HG03354 (cell line): ENCODE measurements around the gene HAGHL.

Source experiments
- ATAC-seq: cut with Tn5 transposase; IDR thresholded peaks from one replicate; pipeline ENCODE4 v1.9.1; 2021; ENCODE audit warnings: mild to moderate bottlenecking; ENCODE audit not compliant: unreplicated experiment, poor library complexity, severe bottlenecking

Gene HAGHL

DNA sequence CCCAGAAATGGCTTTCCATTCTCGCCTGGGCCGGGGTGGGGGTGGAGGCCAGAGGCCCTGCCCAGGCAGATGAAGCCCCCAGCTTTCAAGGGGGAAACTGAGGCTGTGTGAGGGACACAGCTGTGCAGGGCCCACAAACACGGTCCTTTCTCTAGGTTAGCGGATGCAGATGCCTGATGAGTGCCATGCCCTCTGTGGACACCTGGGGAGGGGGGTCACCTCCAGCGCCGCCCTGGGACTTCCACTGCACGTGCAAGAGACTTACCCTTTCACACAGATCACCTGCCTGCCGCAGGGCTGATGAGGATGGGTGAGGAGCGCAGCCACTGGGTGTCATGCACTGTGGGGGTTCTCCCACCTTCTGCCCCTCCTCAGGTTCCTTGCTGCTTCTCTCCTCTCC lies 8.5 kb upstream of the HAGHL start:
- ATAC-seq = no peak

GRCh38 chr16:718922-719321 lies 8.0 kb upstream of the HAGHL start:
- ATAC-seq = no peak

DNA sequence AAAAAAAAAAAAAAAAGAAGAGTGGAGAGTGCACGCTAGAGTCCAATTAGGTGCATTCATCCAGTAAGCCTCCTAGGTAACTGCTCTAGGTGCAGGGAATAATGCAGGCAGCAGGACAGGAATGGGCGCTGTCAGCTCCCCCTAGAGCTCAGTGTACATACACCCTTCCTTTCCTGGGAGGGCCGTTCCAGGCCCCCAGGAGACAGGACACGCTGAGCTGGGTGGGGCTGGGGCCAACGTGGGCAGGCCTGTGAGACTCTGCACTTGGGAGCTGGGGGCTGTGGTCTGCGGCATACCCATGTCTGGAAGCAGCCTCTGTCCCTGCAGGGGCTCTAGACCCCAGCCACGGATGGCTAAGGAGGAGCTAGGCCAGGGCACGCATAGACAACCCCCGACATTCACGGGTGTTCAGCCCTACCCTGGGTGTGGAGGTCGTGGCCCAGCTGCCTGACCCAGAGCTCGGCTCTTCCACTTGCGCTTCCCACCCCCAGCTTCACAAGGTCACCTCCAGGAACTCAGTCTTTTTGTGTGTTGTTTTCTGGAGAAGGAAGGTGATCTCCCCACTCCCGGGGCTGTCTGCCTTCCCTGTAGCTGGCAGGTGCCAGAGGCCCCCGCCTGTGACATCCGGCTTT lies 7.0 kb upstream of the HAGHL start:
- ATAC-seq = no peak

DNA sequence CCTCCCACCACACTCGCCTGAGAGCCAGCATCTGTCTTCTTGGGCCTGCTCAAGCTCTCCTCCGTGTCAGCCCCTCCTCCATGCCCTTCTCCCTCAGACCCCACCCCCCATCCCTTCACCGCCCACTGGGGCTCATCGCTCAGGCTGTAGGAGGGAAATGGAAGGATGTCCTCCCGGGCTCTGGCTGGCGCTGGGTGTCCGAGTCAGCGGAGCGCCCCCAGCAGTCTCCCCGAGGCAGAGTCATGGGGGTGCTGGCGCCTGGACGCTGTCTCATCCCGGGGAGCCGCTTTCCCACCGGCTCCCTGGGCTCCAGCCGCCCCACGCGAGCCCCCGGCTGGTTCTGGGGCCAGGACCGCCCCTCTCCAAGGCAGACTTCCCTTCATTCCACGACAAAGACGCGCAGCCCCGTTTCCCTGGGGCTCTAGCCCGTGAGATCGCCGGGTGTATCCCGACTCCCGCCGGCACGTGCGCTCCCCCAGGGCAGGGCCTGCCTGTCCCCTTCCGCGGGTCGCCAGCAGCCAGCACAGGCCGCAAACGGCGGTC lies 6.4 kb upstream of the HAGHL start:
- no peak for ATAC-seq

GRCh38 chr16:720990-721764 lies 5.7 kb upstream of the HAGHL start, which contains the start of gene ANTKMT:
ANTKMT (plus strand) TSS chr16:721146; CDS start chr16:721275, 129 bp downstream.
- peak; percentile 73 for ATAC-seq

DNA sequence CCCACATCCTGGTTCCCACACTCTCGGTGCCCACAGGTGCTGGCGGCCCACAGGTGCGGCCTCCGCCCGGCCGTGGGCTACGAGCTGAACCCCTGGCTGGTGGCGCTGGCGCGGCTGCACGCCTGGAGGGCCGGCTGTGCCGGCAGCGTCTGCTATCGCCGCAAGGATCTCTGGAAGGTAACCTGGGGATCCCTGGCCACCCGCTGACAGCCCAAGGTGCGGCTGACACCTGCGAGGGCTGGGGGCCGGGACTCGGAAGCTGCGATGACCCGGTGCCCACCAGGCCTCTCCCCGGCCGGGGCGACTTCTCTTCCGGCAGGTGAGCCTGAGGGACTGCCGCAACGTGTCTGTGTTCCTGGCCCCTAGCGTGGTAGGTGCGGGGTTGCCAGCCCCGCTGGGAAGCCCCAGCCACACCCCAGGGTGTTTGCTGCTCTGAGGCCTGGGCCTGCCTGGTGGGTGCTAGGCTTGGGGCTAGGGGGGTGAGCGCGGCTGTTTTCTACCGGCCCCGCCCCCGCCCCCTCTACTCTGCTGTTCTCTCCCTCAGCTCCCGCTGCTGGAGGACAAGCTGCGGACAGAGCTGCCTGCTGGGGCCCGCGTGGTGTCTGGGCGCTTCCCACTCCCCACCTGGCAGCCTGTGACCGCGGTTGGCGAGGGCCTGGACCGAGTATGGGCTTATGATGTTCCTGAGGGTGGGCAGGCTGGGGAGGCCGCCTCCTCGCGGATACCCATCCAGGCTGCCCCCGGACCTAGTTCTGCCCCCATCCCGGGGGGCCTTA lies 5.0 kb upstream of the HAGHL start:
- no peak for ATAC-seq

GRCh38 chr16:722835-723633 lies 3.9 kb upstream of the HAGHL start:
- no peak for ATAC-seq

DNA sequence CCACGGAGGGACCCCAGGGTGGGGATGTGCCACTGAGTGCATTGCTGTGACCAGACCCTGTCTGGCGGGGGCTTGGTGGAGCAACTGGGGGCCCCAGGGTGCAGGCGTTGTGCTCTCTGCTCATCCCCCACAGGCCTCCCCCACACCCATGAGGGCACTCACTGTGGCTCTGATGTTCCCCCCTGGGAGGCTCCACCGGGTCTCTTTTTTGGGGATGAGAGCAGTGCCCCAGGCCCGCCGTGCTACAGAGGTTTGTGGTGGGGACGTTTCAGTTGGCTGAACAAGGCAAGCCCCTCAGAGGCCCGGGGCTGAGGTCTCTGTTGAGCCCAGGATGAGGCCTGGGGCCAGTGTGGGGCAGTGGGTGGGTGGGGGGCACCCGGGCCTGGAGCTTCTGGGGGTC lies 3.2 kb upstream of the HAGHL start:
- no peak for ATAC-seq

GRCh38 chr16:724188-725040 lies 2.5 kb upstream of the HAGHL start:
- no peak for ATAC-seq

DNA sequence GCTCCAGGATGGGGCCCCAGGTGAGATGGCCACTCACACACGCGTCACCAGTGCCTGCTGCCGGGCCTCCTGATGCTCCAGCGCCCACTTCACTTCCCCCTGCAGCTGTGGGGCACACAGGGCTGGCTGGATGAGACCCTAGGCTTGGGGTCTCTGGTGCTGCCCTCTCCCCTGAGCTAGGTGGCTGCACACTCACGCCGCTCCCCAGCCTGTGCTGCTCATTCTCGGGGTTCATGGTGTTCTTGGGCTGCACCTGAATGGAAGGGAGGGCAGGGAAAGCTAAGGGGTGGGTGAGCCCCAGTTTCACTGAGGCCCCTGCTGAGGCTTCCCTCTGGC lies 1.9 kb upstream of the HAGHL start:
- ATAC-seq = no peak

- ATAC-seq = no peak
Measured at GRCh38 chr16:725463-726187, 1.3 kb upstream of the HAGHL start.

- no peak for ATAC-seq
Measured at GRCh38 chr16:726188-726437, 793 bp upstream of the HAGHL start.

DNA sequence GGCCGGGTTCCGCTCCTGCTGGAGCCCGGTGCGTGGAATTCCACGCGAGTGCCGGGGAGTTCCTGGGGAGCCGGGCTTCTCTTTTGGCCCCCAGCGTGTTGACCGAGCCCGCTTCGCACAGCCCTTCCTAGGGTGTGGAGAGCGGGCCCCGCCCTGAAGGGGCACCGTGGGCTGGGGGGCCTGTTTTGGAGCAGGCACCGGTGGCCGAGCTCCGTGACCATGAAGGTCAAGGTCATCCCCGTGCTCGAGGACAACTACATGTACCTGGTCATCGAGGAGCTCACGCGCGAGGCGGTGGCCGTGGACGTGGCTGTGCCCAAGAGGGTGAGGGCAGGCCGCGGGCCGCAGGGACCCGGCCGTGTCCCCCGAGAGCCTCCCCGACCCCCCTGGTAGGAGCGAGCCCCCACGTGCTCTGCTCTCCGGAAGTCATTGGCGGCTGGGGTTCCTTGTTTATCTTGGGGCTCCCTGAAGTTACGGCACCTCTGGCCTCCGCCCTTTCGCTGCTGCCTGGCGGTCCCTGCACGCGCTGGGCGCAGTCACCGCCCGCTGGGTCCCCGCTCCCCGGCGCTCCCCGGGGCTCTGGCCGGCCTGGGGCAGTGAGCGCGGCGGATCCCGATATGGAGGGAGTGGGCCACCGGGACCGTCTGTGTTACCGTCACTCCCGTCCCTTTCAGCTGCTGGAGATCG lies 528 bp downstream of the HAGHL start:
- ATAC-seq = peak; percentile 11

DNA sequence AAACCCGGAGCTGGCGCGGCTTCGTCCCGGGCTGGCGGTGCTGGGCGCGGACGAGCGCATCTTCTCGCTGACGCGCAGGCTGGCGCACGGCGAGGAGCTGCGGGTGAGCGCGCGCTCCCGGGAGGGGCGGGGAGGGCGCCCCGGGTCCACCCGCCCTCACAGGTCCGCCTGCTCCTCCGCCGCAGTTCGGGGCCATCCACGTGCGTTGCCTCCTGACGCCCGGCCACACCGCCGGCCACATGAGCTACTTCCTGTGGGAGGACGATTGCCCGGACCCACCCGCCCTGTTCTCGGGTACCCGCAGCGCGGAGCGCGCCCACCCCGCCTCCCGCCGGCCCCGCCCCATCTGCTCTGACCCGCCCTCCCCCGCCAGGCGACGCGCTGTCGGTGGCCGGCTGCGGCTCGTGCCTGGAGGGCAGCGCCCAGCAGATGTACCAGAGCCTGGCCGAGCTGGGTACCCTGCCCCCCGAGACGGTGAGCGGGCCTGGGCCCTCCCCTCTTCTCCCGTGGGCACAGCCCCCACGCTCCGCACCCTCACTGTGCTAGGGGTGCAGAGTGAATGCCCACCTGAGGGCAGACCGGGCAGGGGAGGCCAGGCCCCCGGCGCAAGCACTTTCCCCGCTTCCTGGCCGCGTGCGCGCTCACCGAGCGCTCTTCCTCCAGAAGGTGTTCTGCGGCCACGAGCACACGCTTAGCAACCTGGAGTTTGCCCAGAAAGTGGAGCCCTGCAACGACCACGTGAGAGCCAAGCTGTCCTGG lies 1.4 kb downstream of the HAGHL start:
- no peak for ATAC-seq

- no peak for ATAC-seq
Measured at GRCh38 chr16:728890-729744, 2.2 kb downstream of the HAGHL start.
